C1 segment of cervical spinal cord (tissue), 14 donors: ENCODE results near the gene PDK4.
A peak's percentile ranks its signal among the peaks of the same experiment; 100 is the strongest.

Experiments
- DNase-seq, 14 donors: peaks; one replicate each; lab custom pipeline; 2025; lab: John Stamatoyannopoulos, UW

PDK4 gene

GRCh38 chr7:95596198-95597063 is at the start of gene PDK4:
Gene PDK4 (minus strand): TSS chr7:95596516. CDS start chr7:95596293, 223 bp downstream.
- peak in 13 of 14 donors; percentile 49 to 94 (median 91) for DNase-seq

DNA sequence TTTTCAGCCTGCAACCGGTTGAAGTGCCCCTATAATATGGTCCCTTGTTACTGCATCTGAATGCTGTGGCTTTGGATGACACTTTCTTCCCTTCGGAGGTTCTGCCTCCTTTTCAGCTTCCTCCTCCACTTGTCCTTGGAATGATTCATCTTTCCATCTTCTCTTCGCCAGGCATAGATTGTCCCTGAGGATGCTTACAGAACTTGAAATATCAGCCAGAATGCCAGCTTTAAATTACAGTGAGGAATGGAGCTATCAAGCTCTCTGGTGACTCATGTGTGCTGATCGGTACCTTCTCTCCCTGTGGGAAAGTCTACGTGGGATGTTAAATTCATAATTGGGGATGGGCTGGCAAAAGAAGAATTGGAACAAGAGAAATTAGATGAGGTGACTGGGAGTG is 45.9 kb upstream of the PDK4 start:
- DNase-seq: no peak

DNA sequence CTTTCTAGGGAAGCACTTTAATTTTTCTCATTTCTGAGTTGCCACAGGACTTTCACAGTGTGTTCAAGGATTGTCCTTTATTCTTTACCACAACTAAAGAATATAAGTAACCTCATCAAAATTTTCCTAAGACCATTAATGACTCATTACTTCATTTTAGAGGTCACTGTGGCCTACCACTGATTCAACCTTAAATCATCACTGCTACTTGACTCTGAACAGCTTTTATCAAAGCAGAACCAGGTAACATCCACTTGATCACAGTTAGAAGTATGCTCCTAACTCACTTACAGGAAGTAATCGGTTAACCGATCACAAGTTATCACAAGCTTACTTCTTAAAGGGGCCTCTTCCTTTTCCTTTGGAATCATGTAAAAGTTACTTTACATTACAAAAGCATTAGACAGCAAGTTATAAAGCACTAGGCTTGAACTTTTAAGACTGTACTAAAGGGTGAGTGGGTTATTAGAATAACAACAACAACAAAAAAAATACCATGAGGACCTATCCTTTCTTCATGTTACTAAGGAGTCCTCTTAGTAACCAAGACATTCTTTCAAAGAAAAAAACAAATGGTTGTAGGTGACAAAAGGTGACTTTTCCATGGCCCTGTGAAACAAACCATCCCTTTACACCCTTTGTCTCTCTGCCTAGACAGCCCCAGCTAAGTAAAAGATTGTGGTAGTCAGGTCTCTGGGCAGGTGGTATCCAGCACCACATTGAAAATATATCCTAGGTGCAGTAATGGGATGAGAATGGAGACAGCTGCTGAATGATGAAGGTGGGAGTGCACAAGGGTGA is 40.0 kb upstream of the PDK4 start:
- DNase-seq: no peak

DNA sequence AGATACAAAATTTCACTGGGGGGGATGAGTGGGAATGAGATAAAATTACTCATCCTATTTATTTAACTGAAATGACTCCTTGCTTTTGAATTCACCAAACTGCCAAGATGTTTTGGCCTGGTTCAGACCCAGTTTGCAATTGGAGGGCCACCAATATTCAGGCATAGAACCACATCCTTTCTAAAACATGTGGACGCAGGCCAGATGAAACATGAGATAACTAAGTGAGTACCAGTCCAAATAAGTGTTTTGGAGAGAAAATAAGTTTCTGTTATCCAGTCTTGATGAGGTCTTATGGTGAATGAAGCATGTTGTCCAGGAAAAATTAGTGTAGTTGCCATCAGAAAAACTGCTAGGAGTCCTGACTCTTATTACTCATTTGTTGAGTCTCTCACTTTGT is 36.3 kb upstream of the PDK4 start:
- DNase-seq: no peak

- no peak for DNase-seq
These were observed 35.2 kb upstream of the PDK4 start for GRCh38 chr7:95631527-95631926.

DNA sequence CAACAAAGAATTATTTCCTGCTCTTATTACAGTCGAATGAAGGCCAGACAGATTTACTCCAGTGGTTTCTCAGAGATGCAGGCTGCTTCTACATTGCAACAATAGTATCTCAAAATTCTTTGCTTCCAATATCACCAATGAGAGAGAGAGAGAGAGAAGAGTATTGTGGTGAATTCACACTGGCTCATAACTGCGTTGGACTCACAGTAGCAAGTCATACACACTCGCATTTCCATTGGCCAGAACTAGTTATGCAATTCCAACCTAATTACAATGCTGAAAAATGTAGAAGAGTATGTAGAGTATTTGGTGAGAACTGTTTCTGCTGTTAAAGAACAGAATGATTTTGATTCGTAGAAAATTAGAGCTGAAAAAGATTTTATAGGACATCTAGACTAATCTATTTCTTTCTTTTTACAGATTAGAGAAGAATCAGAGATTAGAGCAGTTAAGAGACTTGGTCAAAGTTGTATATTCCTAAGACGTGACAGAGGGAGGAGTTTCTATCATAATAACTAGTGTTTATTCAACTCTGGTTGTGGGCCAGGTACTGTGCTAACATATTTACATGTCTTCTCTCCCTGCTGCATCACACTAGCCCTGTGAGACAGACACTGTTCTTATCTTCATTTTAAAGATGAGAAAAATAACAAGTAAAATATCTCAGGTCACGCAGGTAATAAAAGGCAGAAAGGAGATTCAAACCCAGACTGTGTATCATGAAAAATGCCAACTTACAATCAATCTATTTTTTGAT is 34.6 kb upstream of the PDK4 start:
- DNase-seq: no peak

DNA sequence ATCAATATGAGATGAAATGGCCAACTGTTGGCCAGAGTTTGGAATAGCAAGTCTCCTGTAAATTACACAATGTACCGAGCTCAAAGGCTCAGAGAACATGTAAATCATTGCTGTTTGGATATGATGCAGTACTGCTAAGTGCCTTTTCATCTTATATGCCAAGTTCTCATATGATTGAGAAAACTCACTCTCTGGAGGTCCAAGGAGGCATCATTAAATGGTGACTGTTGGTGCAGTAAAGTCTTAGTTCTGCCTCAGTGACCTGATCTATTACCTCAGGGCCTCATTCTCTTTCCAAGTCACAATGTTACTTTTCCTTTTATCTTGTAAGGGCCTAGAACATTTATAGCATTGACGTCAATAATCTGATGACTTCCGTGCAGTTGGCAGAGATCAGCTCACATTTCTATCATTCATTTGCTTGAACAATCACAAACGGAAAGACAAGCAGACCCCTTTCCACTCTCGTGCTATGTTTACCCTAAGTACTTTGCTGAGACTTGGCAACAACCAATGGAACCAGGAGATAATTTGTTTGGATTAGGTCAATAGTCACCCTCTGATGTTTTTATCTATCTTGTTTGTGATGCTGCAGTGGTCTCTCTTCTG is 32.6 kb upstream of the PDK4 start:
- DNase-seq: no peak

GRCh38 chr7:95623788-95624187 is 27.5 kb upstream of the PDK4 start:
- no peak for DNase-seq

- no peak for DNase-seq
These were observed 26.5 kb upstream of the PDK4 start for GRCh38 chr7:95622859-95623258.

- no peak for DNase-seq
These were observed 25.8 kb upstream of the PDK4 start for GRCh38 chr7:95622001-95622549.

- DNase-seq: no peak
These were observed 25.1 kb upstream of the PDK4 start for GRCh38 chr7:95621404-95621803.

DNA sequence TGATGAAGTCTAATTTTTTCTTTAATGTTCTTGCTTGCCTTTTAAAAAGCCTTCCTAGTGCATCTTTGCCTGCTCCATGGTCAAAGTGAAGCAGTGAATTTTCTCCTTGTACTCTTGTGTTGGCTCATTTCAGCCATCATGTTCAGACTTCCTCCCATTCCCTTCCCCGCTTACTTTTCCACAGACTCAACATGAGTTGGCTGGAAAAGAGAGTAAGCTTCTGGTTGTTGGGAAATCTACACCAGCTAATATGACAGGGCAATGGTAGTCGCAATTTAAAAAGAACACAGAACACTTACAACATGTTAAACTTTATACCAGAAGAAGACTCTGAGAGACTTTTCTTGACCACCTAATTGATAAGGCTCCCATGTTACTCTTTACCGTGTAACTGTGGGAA is 24.3 kb upstream of the PDK4 start:
- DNase-seq: no peak

GRCh38 chr7:95619921-95620320 is 23.6 kb upstream of the PDK4 start:
- no peak for DNase-seq

- DNase-seq: no peak
These were observed 23.2 kb upstream of the PDK4 start for GRCh38 chr7:95619517-95619916.

- no peak for DNase-seq
These were observed 18.2 kb upstream of the PDK4 start for GRCh38 chr7:95614442-95614940.

DNA sequence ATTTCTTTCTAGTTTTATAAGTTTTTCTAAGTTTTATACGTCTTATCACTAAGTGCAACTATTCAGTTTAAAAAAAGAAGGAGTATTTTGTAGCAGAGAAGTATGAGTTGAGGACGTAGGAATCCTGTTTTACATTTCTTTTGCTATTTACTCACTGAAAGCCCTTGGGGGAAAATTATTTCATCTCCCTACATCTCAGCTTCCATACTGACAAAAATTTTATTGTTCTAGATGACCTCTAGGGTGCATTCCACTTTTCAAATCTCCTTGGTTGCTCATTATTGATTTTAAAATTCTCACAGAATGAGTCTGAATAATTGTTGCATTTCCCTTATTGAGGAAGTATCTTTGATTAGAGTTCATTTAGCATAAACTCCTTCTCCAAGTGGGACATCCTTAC is 14.9 kb upstream of the PDK4 start:
- no peak for DNase-seq

DNA sequence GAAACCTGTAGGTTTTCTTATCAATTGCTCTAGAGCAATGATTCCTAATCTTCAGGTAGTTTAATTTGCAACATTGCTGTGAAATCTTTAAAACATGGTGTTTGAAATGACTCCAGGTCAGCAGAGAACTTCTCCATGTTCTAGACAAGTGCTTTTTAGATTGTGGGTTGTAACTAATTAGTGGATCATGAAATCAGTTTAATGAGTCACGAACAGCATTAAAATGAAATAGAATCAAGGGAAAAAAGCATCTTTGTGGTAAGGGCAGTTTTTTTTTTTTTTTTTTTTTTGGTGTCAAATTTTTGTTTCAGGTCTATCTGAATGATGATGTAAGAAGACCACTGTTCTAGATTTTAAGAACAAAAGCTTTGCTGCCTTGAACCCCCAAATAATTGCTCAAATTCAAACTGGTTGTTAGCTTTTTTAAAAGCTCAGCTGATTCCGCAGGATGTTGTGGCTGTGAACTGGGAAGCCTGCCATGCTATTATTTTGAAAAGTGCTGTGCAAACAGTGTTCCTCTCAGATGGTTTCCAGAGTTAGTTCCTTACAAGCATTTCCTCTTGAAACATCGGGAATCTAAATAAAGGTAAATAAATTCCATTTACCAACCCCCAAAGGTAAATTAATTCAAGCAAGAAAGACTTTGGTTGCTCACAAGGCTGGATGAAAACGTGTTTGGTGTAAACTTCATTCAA is 13.1 kb upstream of the PDK4 start:
- peak in 5 of 14 donors; percentile 4 to 23 (median 14) for DNase-seq

GRCh38 chr7:95608359-95609173 is 12.2 kb upstream of the PDK4 start:
- peak; percentile 5 to 84 (median 50) for DNase-seq

DNA sequence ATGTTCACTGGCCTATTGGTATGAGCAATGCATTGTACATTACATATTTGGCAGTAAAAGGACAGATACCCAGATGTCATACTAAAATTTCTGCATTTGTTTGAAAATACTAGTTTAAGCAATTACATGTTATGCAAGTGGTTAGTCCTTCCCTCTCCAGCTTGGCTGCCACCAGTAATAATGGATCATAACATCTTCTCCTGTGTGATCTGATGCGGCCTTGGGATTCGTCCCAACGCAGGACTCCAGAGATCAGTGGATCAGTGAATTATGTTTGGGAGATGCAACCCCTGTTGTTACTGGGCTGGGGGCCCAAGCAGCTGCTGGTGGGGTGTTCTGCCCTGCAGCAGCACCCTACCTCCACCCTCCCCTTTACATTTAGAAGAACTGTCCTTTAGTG is 11.2 kb upstream of the PDK4 start:
- DNase-seq: no peak

DNA sequence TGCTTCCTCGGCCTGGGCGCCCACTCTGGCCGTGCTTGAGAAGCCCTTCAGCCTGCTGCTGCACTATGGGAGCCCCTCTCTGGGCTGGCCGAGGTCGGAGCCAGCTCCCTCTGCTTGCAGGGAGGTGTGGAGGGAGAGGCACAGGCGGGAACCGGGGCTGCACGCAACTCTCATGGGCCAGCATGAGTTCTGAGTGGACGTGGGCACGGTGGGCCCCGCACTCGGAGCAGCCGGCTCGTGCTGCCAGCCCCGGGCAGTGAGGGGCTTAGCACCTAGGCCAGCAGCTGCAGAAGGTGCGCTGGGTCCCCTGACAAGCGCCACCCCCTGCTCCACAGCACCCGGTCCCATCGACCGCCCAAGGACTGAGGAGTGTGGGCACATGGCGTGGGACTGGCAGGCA is 9.0 kb upstream of the PDK4 start:
- no peak for DNase-seq
